ENCODE measurements around the gene KRTAP13-4. TPM values are rescaled to one million over a fixed set of nuclear protein-coding genes. Genes with fewer than 3 reads are reported as not detected.

KRTAP13-4 gene
- total and polyA plus RNA-seq, 4 donors, result not detected

DNA sequence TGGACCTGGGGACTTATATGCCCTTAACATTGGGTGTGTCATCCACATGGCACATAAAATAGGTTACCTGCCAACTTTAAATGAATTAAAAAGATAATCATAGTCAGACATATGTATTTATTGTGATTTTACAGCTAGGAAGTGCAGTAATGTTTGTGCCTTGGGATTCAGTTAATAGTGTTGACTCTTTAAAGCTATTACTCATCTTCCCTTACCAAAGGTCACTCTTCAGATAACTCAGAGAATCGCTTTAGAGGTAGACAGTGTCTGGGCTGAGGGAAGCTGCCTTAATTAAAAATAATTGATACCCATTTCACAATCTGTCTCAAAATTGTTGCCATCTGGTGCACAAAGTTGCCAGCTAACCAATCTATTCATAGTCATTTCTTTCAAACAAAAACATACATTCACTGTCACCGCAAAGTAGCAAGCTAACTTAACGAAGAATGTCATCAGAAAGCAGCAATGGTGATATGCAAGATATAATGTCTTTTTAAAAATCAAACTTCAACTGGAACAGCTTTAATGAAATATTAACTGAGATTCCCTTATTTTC, 7.1 kb downstream of the KRTAP13-4 start:
- no peak overlapping the region for H3K9ac ChIP-seq (ENCODE audit: insufficient read depth in 1 of 2, low read length in 2 of 2)
- H3K4me3 ChIP-seq, result no peak overlapping the region
- no peaks in the 10 kb centered on the region for H3K9me3 ChIP-seq (ENCODE audit: control insufficient read depth in 4 of 4, insufficient read depth in 3 of 4, low read length in 3 of 4)
- no peaks in the 10 kb centered on the region for H3K27me3 ChIP-seq (ENCODE audit: control insufficient read depth in 3 of 3, insufficient read depth in 3 of 3, low read length in 2 of 3)
- H3K27ac ChIP-seq (ENCODE audit: low read depth in 1 of 2, low read length in 1 of 2), result no peak overlapping the region
- 71 to 82% methylated on average over 3 of the region's 3 CpGs for WGBS, 2 donors
- no peaks in the 10 kb centered on the region for H3K4me1 ChIP-seq (ENCODE audit: control insufficient read depth in 5 of 5, insufficient read depth in 5 of 5, low read length in 5 of 5)
- H3K36me3 ChIP-seq (ENCODE audit: control insufficient read depth in 4 of 4, insufficient read depth in 4 of 4, low read length in 4 of 4), result no peaks in the 10 kb centered on the region
- ATAC-seq (ENCODE audit: insufficient read depth, low FRiP score) (no peak), DNase-seq (no peak)
- TF ChIP-seq, protein P1, sequence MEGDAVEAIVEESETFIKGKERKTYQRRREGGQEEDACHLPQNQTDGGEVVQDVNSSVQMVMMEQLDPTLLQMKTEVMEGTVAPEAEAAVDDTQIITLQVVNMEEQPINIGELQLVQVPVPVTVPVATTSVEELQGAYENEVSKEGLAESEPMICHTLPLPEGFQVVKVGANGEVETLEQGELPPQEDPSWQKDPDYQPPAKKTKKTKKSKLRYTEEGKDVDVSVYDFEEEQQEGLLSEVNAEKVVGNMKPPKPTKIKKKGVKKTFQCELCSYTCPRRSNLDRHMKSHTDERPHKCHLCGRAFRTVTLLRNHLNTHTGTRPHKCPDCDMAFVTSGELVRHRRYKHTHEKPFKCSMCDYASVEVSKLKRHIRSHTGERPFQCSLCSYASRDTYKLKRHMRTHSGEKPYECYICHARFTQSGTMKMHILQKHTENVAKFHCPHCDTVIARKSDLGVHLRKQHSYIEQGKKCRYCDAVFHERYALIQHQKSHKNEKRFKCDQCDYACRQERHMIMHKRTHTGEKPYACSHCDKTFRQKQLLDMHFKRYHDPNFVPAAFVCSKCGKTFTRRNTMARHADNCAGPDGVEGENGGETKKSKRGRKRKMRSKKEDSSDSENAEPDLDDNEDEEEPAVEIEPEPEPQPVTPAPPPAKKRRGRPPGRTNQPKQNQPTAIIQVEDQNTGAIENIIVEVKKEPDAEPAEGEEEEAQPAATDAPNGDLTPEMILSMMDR (IDR thresholded peaks at IDR 0.05; ENCODE audit: control extremely low read depth, extremely low read depth), result no peak

DNA sequence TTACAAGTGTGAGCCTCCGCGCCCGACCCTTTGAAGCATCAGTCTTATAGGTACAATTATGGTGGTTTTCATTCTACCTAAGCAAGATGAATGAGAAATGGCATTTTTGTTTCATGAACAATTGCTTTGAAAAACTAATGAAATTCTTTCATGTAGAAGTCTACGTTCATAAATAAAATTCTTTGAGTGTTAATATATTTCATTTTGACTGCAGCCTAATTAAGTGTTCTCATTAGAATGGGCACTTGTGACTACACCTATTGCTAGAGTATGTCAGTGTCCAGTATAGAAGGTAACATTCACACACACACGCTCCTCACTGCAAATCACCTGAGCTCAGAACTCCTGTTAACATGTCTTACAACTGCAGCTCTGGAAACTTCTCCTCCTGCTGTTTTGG, 10.0 kb downstream of the KRTAP13-4 start, which contains the start of gene KRTAP15-1:
Gene KRTAP15-1 (plus strand): TSS at position 301 of the 400 bp plus-strand sequence. CDS start 53 bp downstream, at position 354.
- Histone ChIP-seq H3K36me3 (ENCODE audit: control insufficient read depth in 4 of 4, insufficient read depth in 4 of 4, low read length in 4 of 4) (no peaks in the 10 kb centered on the region), H3K27me3 (ENCODE audit: control insufficient read depth in 3 of 3, insufficient read depth in 3 of 3, low read length in 2 of 3) (no peaks in the 10 kb centered on the region), H3K9me3 (ENCODE audit: control insufficient read depth in 4 of 4, insufficient read depth in 3 of 4, low read length in 3 of 4) (no peaks in the 10 kb centered on the region), H3K9ac (ENCODE audit: insufficient read depth in 1 of 2, low read length in 2 of 2) (no peak within 1 kb of the TSS), H3K4me1 (ENCODE audit: control insufficient read depth in 5 of 5, insufficient read depth in 5 of 5, low read length in 5 of 5) (no peaks in the 10 kb centered on the region), H3K4me3 (no peak within 1 kb of the TSS), H3K27ac (ENCODE audit: low read depth in 1 of 2, low read length in 1 of 2) (no peak within 1 kb of the TSS)
- TF ChIP-seq, protein P1 (IDR thresholded peaks at IDR 0.05; ENCODE audit: control extremely low read depth, extremely low read depth), result no peak
- no peak for ATAC-seq (ENCODE audit: insufficient read depth, low FRiP score)
- DNase-seq, result no peak
- 95 to 96% methylated on average over 5 of the region's 5 CpGs for WGBS, 2 donors

DNA sequence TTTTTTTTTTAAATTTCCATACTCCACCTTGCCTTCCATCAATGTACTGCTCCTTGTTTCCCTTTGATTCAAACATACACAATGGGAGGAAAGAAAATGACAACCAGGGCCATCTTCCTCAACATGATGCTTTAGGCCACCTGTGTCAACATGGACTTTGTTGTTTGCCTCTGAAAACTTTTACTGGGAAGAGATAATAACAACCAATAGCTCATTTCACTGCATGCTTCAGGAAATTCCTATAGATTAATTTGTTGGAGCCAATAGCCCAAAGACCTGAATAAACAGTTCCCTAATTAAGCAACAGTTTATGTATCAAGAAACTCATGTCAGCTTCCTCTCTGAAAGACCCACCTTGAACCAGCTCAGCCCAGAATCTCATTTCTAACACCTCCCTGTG, 13.2 kb downstream of the KRTAP13-4 start:
- DNase-seq (no peak), ATAC-seq (ENCODE audit: insufficient read depth, low FRiP score) (no peak)
- Histone ChIP-seq H3K9me3 (ENCODE audit: control insufficient read depth in 4 of 4, insufficient read depth in 3 of 4, low read length in 3 of 4) (no peaks in the 10 kb centered on the region), H3K4me1 (ENCODE audit: control insufficient read depth in 5 of 5, insufficient read depth in 5 of 5, low read length in 5 of 5) (no peaks in the 10 kb centered on the region), H3K27ac (ENCODE audit: low read depth in 1 of 2, low read length in 1 of 2) (no peak overlapping the region), H3K27me3 (ENCODE audit: control insufficient read depth in 3 of 3, insufficient read depth in 3 of 3, low read length in 2 of 3) (no peaks in the 10 kb centered on the region), H3K4me3 (no peak overlapping the region), H3K36me3 (ENCODE audit: control insufficient read depth in 4 of 4, insufficient read depth in 4 of 4, low read length in 4 of 4) (no peaks in the 10 kb centered on the region), H3K9ac (ENCODE audit: insufficient read depth in 1 of 2, low read length in 2 of 2) (no peak overlapping the region)
- TF ChIP-seq, protein P1 (IDR thresholded peaks at IDR 0.05; ENCODE audit: control extremely low read depth, extremely low read depth), result no peak

DNA sequence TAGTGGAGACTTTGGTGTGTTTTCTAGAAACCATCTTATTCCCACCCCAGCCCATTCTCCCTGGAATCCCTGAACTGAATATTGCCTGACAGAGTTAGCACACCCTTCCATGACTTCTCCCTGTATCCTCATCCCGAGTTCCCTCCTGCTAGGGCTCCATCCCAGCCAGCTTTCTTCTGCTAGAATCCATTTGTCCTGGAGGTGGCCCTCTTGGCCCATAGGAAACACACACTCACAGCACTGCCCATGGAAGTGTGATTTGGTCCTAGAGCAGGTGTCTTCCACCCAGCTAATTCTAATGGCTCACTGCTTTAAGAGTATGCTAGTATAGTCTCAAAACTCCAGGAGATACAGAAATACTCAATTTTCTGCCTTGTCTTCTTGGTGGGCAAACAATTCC, 14.2 kb downstream of the KRTAP13-4 start:
- Histone ChIP-seq H3K9me3 (ENCODE audit: control insufficient read depth in 4 of 4, insufficient read depth in 3 of 4, low read length in 3 of 4) (no peaks in the 10 kb centered on the region), H3K4me3 (no peak overlapping the region), H3K4me1 (ENCODE audit: control insufficient read depth in 5 of 5, insufficient read depth in 5 of 5, low read length in 5 of 5) (no peaks in the 10 kb centered on the region), H3K36me3 (ENCODE audit: control insufficient read depth in 4 of 4, insufficient read depth in 4 of 4, low read length in 4 of 4) (no peaks in the 10 kb centered on the region), H3K27me3 (ENCODE audit: control insufficient read depth in 3 of 3, insufficient read depth in 3 of 3, low read length in 2 of 3) (no peaks in the 10 kb centered on the region), H3K9ac (ENCODE audit: insufficient read depth in 1 of 2, low read length in 2 of 2) (no peak overlapping the region), H3K27ac (ENCODE audit: low read depth in 1 of 2, low read length in 1 of 2) (no peak overlapping the region)
- DNase-seq (no peak), ATAC-seq (ENCODE audit: insufficient read depth, low FRiP score) (no peak)
- TF ChIP-seq, protein P1 (IDR thresholded peaks at IDR 0.05; ENCODE audit: control extremely low read depth, extremely low read depth), result no peak
- 50 to 56% methylated on average over 1 of the region's 1 CpG for WGBS, 2 donors
